GM19438 (cell line): ENCODE measurements around the gene HELZ.

Source experiments
- ATAC-seq: cut with Tn5 transposase; IDR thresholded peaks from one replicate; pipeline ENCODE4 v1.9.1; 2021; ENCODE audit warnings: low read depth; ENCODE audit not compliant: unreplicated experiment

Gene HELZ

GRCh38 chr17:67056746-67057490 is 188.1 kb downstream of the HELZ start:
- ATAC-seq = no peak

GRCh38 chr17:67055811-67056745 is 188.9 kb downstream of the HELZ start:
- peak; percentile 68 for ATAC-seq

GRCh38 chr17:67055041-67055443 is 190.0 kb downstream of the HELZ start:
- ATAC-seq = no peak

DNA sequence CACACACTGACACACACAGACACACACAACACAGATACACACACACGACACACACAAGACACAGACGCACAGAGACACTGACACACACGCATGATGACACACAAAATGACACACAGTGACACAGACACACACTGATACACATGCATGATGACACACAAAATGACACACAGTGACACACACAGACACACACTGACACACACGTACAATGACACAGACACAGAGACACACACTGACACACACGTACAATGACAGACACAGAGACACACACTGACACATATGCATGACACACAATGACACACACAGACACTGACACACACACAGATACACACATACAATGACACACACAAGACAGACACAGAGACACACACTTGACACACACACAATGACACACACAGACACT is 190.4 kb downstream of the HELZ start:
- no peak for ATAC-seq

DNA sequence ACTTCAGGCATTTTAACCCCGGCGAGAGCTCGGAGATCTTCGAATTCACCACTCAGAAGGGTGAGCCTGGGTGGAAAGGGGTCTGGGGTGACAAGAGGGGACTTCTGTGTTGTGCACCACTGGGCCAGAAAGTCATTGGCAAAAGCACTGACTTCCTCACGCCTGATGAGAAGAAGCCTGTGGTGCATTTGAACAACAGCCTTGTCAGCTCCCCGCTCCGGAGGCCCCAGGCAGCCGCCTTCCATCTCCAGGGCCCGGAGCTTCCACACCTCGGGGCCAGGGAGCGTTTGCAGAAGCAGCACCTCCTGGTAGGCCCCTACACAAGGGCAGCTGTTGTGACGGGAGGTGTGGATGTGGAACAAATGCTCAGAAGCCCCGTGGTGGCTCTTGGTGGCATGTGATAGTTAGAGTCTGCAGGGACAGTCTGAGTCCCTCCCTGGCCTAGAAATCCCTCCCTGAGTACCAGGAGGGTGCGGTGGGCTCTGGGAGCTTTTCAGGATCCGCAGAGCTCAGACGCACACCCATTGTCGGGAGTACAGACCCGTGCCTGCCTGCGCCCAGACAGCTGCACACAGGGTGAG is 190.9 kb downstream of the HELZ start:
- no peak for ATAC-seq

DNA sequence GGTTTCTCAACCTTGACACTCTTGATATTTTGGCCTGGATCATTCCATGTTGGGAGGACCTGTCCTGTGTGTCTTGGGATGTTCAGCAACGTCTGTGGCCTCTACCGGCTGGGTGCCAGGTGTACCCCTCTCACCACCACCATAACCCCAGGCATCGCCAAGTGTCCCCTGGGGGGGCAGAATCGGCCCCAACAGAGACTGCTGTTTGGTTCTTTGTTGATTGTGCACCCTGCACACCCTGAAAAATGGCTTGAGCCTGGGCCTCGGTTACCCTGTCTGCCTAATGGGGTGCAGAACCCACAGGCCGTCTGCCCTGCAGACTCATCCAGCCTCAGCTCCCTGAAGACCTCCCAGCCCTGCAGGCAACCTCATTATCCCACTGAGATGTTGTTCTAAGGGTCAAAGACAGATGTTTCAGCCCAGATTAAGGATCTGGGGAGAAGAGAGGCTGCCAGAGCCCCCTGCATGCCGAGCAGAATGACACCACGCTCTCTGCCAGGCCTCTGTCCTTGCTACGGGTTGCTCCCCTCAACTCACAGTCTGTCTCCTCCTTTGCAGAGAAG is 191.5 kb downstream of the HELZ start:
- ATAC-seq = no peak

GRCh38 chr17:67052720-67053437 is 192.1 kb downstream of the HELZ start:
- no peak for ATAC-seq

DNA sequence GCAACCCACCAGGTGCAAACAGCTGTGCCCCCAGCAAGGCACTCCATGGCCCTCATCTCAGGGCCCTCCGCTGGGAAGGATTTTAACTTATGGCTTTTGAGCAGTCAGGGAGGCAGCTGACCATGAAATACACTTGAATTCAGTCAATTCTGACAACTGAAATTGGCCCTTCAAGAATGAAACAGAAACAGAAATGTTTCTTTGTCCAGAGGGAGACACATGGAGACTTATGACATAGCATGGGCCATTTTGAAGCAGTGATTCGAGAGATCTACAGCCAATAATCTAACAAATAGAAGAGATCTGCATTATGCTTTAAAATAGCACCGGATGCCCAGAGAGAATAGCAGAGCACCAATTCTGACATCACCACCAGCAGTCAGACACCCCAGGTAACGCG is 193.2 kb downstream of the HELZ start:
- no peak for ATAC-seq

- no peak for ATAC-seq
These were observed 193.8 kb downstream of the HELZ start for GRCh38 chr17:67051155-67051538.

GRCh38 chr17:67050471-67051154 is 194.4 kb downstream of the HELZ start:
- ATAC-seq = no peak

- no peak for ATAC-seq
These were observed 194.9 kb downstream of the HELZ start for GRCh38 chr17:67050066-67050465.

GRCh38 chr17:67049025-67049739 is 195.8 kb downstream of the HELZ start:
- no peak for ATAC-seq

DNA sequence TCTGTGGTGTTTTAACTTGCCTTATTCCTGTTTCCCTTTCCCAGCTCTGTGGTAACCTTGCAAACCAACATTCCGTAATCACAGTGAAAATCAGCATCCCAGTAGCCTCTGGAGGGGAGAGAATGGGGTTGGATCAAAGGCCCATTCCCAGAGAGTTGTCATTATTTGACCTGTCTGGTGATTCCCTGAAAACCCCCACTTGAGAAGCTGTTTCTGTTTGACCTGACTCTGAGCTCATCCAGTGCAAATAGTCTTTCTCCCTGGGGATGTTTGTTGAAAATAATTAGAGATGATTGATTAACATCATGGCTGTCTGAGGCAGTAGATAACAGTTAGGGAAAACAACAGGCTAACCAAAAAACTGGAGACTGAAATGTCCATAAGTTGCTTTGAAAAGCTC is 197.6 kb downstream of the HELZ start:
- no peak for ATAC-seq

- no peak for ATAC-seq
These were observed 198.6 kb downstream of the HELZ start for GRCh38 chr17:67046398-67046797.

DNA sequence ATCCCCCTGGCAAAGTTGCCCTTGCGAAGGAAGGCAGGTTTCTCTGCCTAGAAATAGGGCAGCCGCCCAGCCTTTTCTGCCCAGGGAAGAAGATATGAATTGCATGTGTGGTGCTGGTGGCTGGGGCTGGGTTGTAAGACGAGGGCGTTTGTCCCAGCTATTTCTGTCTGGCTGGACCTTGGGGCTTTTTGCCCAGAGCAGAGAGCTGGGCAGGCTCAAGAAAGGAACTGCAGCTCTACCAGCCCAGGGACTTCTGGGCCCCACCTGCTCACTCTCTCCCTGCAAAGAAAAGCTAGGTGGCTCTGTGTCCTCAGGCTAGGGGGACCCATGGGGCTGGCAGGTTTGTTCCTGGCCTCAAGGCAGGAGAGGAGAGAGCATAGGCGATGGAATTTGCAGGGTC is 200.1 kb downstream of the HELZ start:
- no peak for ATAC-seq

DNA sequence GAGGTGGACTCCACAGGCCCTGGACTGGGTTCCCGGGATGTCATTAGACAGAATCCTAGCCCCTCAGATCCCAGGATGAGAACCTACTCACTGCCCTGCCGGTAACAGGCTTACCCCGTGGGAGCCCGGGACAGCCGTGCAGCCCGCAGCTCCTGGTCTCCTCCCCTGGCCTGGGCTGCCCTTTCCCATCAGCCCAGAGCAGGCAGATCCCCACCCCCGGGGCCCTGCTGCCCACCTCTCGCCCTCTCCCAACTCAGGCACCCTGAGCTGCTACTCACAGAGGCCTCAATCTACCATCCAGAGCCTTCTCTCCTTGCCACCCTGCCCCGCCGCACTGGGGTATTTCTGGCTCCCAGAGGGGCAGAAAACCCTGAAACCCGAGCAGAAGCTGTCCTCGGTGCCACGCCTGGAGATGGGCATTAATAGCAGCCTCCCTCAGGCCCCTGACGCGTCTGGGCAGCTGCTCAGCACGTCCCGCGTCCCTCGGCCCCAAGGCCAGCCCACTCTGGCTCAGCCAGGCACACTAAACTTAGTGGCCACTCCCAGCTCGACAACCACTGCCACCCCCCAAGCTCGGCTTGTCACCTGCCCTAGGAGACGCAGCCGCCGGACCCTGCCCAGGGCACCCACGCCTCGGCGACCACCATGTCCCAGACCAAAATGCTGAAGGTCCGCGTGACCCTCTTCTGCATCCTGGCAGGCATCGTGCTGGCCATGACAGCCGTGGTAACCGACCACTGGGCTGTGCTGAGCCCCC is 200.8 kb downstream of the HELZ start, which contains the start of gene CACNG1:
Gene CACNG1, plus strand, starts transcription at position 539 of the 757 bp plus-strand sequence. Its CDS starts 107 bp downstream, at position 646.
- ATAC-seq = no peak

DNA sequence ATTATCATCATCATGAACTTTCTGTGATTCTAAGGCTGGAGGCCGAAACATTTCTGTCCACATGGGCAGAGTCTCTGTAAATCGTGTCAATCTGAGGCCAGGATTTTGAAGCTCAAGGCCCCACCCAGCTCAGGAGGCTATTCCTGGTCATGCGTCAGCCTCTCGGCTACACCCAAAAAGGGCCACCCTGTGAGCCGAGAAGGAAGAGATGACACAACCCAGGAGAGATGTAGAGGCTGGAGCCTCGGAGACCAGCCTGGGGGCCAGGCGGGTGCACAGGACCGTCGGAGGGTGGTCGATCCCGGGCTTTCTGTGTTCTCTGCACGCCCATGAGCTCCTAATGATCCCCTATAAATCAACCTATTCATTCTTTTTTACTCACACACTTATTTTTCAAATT is 201.7 kb downstream of the HELZ start:
- ATAC-seq = no peak
